Mesothelial cell of epicardium (in vitro differentiated cells): Measurements from ENCODE around the gene CHST15. TPM values are rescaled to one million over a fixed set of nuclear protein-coding genes. Genes with fewer than 3 reads are reported as not detected.

Source experiments
- DNase-seq, 2 experiments: peaks; one replicate each; pipeline ENCODE4 v3.0.0; 2021; ENCODE audit warnings: low spot score in 2 of 2; ENCODE audit not compliant: unreplicated experiment in 2 of 2
- H3K27ac Mint-ChIP-seq: 2 replicates; pipeline ENCODE4 v1.8.0; 2021; ENCODE audit warnings: mixed read lengths
- H3K27me3 Mint-ChIP-seq: 2 replicates; pipeline ENCODE4 v1.8.0; 2021; ENCODE audit warnings: low read depth, mixed read lengths
- H3K36me3 Mint-ChIP-seq: 2 replicates; pipeline ENCODE4 v1.8.0; 2021; ENCODE audit warnings: mixed read lengths
- H3K4me1 Mint-ChIP-seq: 2 replicates; pipeline ENCODE4 v1.8.0; 2021; ENCODE audit warnings: mixed read lengths
- H3K4me3 Mint-ChIP-seq: 2 replicates; pipeline ENCODE4 v1.8.0; 2021; ENCODE audit warnings: mild to moderate bottlenecking, moderate library complexity, mixed read lengths
- H3K9me3 Mint-ChIP-seq: 2 replicates; pipeline ENCODE4 v1.8.0; 2021; ENCODE audit warnings: mixed read lengths
- total RNA-seq: library from RNA; stranded (reverse); gene quantifications from 3 replicates; pipeline ENCODE4 v1.2.1, GENCODE V29; 2021
- TF ChIP-seq, protein P1 (sequence below): fragments of 200-600 bp; sonication (generic); IDR thresholded peaks from one replicate; pipeline ENCODE4 v1.5.0; 2021; ENCODE audit warnings: antibody characterized with exemption; ENCODE audit not compliant: unreplicated experiment

Gene CHST15
- total RNA-seq, 1 donor from 2014 or later, result 39.4 TPM

DNA sequence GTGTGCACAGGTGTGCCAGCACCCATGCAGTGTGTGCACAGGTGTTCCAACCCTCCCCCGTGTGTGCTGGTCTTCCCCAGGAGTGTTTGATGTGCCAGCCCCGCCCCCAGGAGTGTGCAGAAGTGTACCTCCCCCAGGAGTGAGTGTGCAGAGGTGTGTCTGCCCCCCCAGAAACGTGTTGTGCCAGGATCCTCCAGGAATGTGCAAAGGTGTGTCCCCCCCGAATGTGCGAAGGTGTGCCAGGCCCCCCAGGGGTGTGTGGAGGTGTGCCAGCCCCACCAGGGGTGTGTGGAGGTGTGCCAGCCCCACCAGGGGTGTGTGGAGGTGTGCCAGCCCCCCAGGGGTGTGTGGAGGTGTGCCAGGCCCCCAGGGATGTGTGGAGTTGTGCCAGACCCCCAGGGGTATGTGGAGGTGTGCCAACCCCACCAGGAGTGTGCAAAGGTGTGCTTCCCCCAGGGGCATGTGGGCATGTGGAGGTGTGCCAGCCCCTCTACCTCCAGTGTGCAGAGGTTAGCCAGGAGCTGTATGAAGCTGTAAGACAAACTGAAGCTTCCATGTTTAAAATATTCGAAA is 33.2 kb downstream of the CHST15 start:
- H3K4me3 Mint-ChIP-seq, result no peak overlapping the region
- H3K9me3 Mint-ChIP-seq, result no peaks in the 10 kb centered on the region
- H3K36me3 Mint-ChIP-seq, result no peaks in the 10 kb centered on the region
- H3K4me1 Mint-ChIP-seq, result peaks cover 51% of the 10 kb centered on the region
- DNase-seq, result no peak
- TF ChIP-seq, protein P1, sequence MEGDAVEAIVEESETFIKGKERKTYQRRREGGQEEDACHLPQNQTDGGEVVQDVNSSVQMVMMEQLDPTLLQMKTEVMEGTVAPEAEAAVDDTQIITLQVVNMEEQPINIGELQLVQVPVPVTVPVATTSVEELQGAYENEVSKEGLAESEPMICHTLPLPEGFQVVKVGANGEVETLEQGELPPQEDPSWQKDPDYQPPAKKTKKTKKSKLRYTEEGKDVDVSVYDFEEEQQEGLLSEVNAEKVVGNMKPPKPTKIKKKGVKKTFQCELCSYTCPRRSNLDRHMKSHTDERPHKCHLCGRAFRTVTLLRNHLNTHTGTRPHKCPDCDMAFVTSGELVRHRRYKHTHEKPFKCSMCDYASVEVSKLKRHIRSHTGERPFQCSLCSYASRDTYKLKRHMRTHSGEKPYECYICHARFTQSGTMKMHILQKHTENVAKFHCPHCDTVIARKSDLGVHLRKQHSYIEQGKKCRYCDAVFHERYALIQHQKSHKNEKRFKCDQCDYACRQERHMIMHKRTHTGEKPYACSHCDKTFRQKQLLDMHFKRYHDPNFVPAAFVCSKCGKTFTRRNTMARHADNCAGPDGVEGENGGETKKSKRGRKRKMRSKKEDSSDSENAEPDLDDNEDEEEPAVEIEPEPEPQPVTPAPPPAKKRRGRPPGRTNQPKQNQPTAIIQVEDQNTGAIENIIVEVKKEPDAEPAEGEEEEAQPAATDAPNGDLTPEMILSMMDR, result no peak
- no peak overlapping the region for H3K27ac Mint-ChIP-seq
- no peaks in the 10 kb centered on the region for H3K27me3 Mint-ChIP-seq

DNA sequence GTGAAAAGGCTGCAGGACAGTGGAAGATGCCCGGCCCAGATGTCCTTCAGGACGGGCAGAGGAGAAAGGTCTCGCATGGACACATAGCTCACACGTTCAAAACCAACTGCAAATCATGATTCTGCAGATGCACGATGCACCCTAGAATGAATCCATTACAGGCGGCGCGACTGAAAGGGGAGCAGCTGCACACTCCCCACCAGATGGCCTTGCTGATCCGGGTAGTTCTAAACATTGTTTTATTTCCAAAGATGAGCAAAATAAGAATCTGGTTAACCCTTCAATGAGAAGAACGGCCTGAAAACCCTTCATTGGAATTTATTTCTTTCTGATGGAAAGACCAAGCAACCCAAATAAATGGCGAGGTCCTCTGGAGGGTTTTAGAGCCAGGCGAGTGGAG is 33.8 kb downstream of the CHST15 start:
- Mint-ChIP-seq H3K27me3 (no peaks in the 10 kb centered on the region), H3K4me3 (no peak overlapping the region), H3K9me3 (no peaks in the 10 kb centered on the region), H3K4me1 (peaks cover 46% of the 10 kb centered on the region), H3K27ac (no peak overlapping the region), H3K36me3 (no peaks in the 10 kb centered on the region)
- DNase-seq, result no peak
- TF ChIP-seq, protein P1, result no peak

DNA sequence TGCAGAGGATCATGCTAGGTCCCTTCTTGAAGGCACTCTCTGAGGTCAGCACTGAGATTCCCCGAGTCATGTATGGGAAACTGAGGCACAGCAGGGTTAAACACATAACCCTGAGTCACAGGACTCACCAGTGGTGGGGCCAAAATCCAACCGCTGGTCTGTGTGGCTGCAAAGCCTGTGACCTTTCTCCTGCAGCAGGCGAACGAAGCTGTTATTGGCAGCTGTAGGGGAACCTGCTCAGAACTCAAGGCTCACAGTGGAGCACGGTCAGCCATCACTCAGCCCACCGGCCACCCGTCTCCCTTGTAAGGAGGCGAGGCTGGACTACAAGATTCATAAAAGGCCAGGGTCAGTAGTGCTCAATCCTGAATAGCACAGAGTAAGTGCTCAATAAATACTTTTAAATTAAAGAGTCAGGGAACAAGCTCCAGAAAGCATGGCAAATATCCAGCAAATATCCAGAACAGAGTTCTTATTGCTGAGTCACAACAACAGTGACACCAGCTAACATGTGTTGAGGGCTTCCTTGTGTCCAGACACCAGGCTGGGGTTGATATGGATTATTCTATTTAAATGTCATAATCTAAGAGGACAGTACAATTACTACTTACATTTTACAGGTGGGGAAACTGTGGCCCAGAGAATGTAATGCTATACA is 34.9 kb downstream of the CHST15 start:
- Mint-ChIP-seq H3K4me1 (peaks cover 43% of the 10 kb centered on the region), H3K27me3 (no peaks in the 10 kb centered on the region), H3K27ac (no peak overlapping the region), H3K4me3 (no peak overlapping the region), H3K36me3 (no peaks in the 10 kb centered on the region), H3K9me3 (no peaks in the 10 kb centered on the region)
- no peak for DNase-seq
- TF ChIP-seq, protein P1, result no peak

DNA sequence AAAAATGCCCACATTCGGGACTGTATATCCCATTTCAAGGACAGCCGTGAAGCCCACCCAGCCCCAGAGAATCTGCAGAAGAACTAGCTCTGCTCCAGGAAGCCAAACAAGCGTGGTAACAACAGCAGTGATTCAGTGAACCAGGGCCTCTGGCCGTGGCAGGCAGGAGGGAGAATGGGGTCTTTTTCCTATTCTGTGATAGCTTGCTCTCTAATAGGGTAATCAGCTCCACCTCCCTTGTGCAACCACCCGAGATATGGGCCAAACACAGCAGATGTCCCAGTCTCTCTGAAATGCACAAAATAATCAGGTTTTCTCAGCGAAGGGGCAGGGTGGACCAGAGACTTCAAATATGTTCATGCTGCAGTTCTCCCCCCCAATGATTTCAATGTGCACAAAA is 35.8 kb downstream of the CHST15 start:
- Mint-ChIP-seq H3K36me3 (no peaks in the 10 kb centered on the region), H3K9me3 (no peaks in the 10 kb centered on the region), H3K4me1 (peaks cover 37% of the 10 kb centered on the region), H3K4me3 (no peak overlapping the region), H3K27ac (no peak overlapping the region), H3K27me3 (no peaks in the 10 kb centered on the region)
- DNase-seq, result no peak
- TF ChIP-seq, protein P1, result no peak

DNA sequence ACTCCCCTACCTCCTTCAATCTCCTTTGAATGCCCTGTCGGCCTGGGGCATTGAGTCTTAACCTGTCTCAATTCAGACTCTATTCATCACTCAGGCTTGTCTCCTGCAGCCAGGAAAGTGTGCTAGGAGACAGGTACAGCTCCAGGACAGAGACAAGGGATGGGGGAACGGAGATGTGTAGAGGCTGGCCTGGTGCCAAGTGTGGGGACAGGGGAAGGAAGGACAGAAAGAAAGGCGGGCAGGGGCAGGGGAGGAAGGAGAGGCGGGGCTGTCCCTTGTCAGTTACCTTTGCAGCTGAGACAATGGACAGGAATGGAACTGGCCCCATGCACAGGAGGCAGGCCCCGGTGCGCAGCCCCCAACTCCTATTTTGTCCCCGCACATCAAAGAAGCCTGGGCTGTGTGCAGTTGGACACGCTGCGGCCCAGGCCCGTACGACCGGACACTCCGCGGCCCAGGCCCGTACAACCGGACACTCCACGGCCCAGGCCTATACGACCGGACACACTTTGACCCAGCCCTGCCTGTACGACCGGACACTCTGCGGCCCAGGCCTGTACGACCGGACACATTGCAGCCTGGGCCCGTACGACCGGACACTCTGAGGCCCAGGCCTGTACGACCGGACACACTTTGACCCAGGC is 36.9 kb downstream of the CHST15 start:
- H3K9me3 Mint-ChIP-seq, result no peaks in the 10 kb centered on the region
- H3K4me1 Mint-ChIP-seq, result peaks cover 33% of the 10 kb centered on the region
- TF ChIP-seq, protein P1, result no peak
- DNase-seq, result no peak
- H3K36me3 Mint-ChIP-seq, result no peaks in the 10 kb centered on the region
- no peaks in the 10 kb centered on the region for H3K27me3 Mint-ChIP-seq
- no peak overlapping the region for H3K4me3 Mint-ChIP-seq
- H3K27ac Mint-ChIP-seq, result no peak overlapping the region
